GM12801 (cell line): Measurements from ENCODE around the gene LARGE1.

Experiments
- CTCF ChIP-seq: IDR thresholded peaks from one replicate; pipeline ENCODE4 v1.5.1; 2011; ENCODE audit warnings: control low read depth; ENCODE audit not compliant: insufficient read length; ENCODE audit errors: extremely low read depth

Gene LARGE1

GRCh38 chr22:33467620-33468095, 452.6 kb downstream of the LARGE1 start:
- no peak for TF ChIP-seq CTCF

- no peak for TF ChIP-seq CTCF
These were observed 453.2 kb downstream of the LARGE1 start for GRCh38 chr22:33467080-33467479.

GRCh38 chr22:33465554-33465953, 454.7 kb downstream of the LARGE1 start:
- TF ChIP-seq CTCF: no peak

- no peak for TF ChIP-seq CTCF
These were observed 455.6 kb downstream of the LARGE1 start for GRCh38 chr22:33464698-33465097.

- TF ChIP-seq CTCF: no peak
These were observed 458.4 kb downstream of the LARGE1 start for GRCh38 chr22:33461698-33462434.

GRCh38 chr22:33459137-33459536, 461.1 kb downstream of the LARGE1 start:
- no peak for TF ChIP-seq CTCF

GRCh38 chr22:33456511-33456910, 463.8 kb downstream of the LARGE1 start:
- TF ChIP-seq CTCF: no peak
